GM21529 (cell line): ENCODE data around the gene RNF138.
"Not testable (repeated sequence)": the region's sequence is repeated elsewhere in the genome, so short reads cannot be mapped to it uniquely, and the experiment has no call there.

Source experiments
- ATAC-seq: cut with Tn5 transposase; IDR thresholded peaks from one replicate; pipeline ENCODE4 v1.9.1; 2021; ENCODE audit not compliant: unreplicated experiment

The RNF138 gene

GRCh38 chr18:32095192-32095899 is 3.7 kb downstream of the RNF138 start:
- no peak for ATAC-seq

GRCh38 chr18:32095900-32096229 is 4.2 kb downstream of the RNF138 start:
- no peak for ATAC-seq

- no peak for ATAC-seq
Measured at GRCh38 chr18:32096946-32097345, 5.3 kb downstream of the RNF138 start.

GRCh38 chr18:32104516-32104915 is 12.8 kb downstream of the RNF138 start:
- ATAC-seq, result no peak

- no peak for ATAC-seq
Measured at GRCh38 chr18:32110005-32110404, 18.3 kb downstream of the RNF138 start.

GRCh38 chr18:32111706-32112105 is 20.0 kb downstream of the RNF138 start:
- ATAC-seq, result no peak

GRCh38 chr18:32112826-32113225 is 21.2 kb downstream of the RNF138 start:
- no peak for ATAC-seq

GRCh38 chr18:32114293-32114942 is 22.7 kb downstream of the RNF138 start:
- no peak for ATAC-seq

- ATAC-seq, result no peak
Measured at GRCh38 chr18:32122039-32122438, 30.4 kb downstream of the RNF138 start.

- ATAC-seq, result no peak
Measured at GRCh38 chr18:32126538-32126937, 34.9 kb downstream of the RNF138 start.

- ATAC-seq, result no peak
Measured at GRCh38 chr18:32135625-32136024, 44.0 kb downstream of the RNF138 start.

- no peak for ATAC-seq
Measured at GRCh38 chr18:32138332-32138982, 46.8 kb downstream of the RNF138 start.

GRCh38 chr18:32139835-32140283 is 48.2 kb downstream of the RNF138 start:
- ATAC-seq, result no peak

GRCh38 chr18:32148185-32148870 is 56.7 kb downstream of the RNF138 start:
- no peak for ATAC-seq

- ATAC-seq, result peak; percentile 93
Measured at GRCh38 chr18:32152705-32153448, 61.2 kb downstream of the RNF138 start.

GRCh38 chr18:32156855-32157254 is 65.2 kb downstream of the RNF138 start:
- no peak for ATAC-seq

- ATAC-seq, result no peak
Measured at GRCh38 chr18:32157580-32157979, 65.9 kb downstream of the RNF138 start.

- peak; percentile 90 for ATAC-seq
Measured at GRCh38 chr18:32158108-32158624, 66.5 kb downstream of the RNF138 start.

- not testable (repeated sequence) for ATAC-seq
Measured at GRCh38 chr18:32158631-32159030, 67.0 kb downstream of the RNF138 start.

GRCh38 chr18:32160547-32160946 is 68.9 kb downstream of the RNF138 start:
- no peak for ATAC-seq
